Naive thymus-derived CD8-positive, alpha-beta T cell (primary cell): Measurements from ENCODE around the gene ACBD5. TPM values are rescaled to one million over a fixed set of nuclear protein-coding genes. Genes with fewer than 3 reads are reported as not detected.
A peak's percentile ranks its signal among the peaks of the same experiment; 100 is the strongest.
"Not testable (repeated sequence)": the region's sequence is repeated elsewhere in the genome, so short reads cannot be mapped to it uniquely, and the experiment has no call there.

Source experiments
- ATAC-seq, 2 donors: fragments of 150-1000 bp; cut with Tn5 transposase in 1 of 2; sonication (Bioruptor Pico), chemical (Tn5 transposase) in 1 of 2; 1 replicate in 1 of 2; 2 replicates in 1 of 2; pipeline ENCODE4 v1.10.0; 2021; ENCODE audit warnings: mild to moderate bottlenecking in 2 of 2, moderate library complexity in 2 of 2
- POLR2A ChIA-PET: fragments of 350-600 bp; sonication (Branson Sonifier 250); formaldehyde crosslinking; loops from one replicate; lab custom pipeline; 2021; ENCODE audit warnings: antibody characterized with exemption; lab: Charles Lee
- DNase-seq, 10 donors: peaks; one replicate each; pipeline versions ENCODE4 v3.0.0 to v3.0.0-alpha.2; 2020 to 2022
- H3K27ac Mint-ChIP-seq, 10 donors: one replicate each; pipeline ENCODE4 v1.8.0; 2020 to 2022; ENCODE audit warnings: mild to moderate bottlenecking in 10 of 10, mixed read lengths in 10 of 10, moderate library complexity in 4 of 10, inconsistent platforms in 1 of 10
- H3K27me3 Mint-ChIP-seq, 5 donors: one replicate each; pipeline ENCODE4 v1.8.0; 2021 to 2022; ENCODE audit warnings: mixed read lengths in 5 of 5
- H3K36me3 Mint-ChIP-seq, 3 donors: one replicate each; pipeline ENCODE4 v1.8.0; 2020 to 2022; ENCODE audit warnings: mixed read lengths in 3 of 3, mild to moderate bottlenecking in 2 of 3, inconsistent platforms in 1 of 3
- H3K4me1 Mint-ChIP-seq, 4 donors: one replicate each; pipeline ENCODE4 v1.8.0; 2021 to 2022; ENCODE audit warnings: mixed read lengths in 4 of 4
- H3K4me3 Mint-ChIP-seq, 10 donors: one replicate each; pipeline ENCODE4 v1.8.0; 2020 to 2022; ENCODE audit warnings: mild to moderate bottlenecking in 10 of 10, mixed read lengths in 10 of 10, moderate library complexity in 6 of 10, inconsistent platforms in 1 of 10
- H3K9me3 Mint-ChIP-seq, 9 donors: one replicate each; pipeline ENCODE4 v1.8.0; 2020 to 2022; ENCODE audit warnings: mixed read lengths in 9 of 9, mild to moderate bottlenecking in 3 of 9, inconsistent platforms in 1 of 9, moderate library complexity in 1 of 9
- polyA plus RNA-seq, 3 donors: library from polyadenylated mRNA; unstranded; fragments of 300-500 nt; fragmentation: Illumina TruSeq; gene quantifications; one replicate each; pipeline ENCODE4 v1.2.3, GENCODE V29; 2021
- total RNA-seq, 8 experiments: library from RNA in 2 of 8; stranded (reverse) in 2 of 8; gene quantifications; one replicate each; pipeline ENCODE4 v1.2.3 and lab custom pipeline; 2021 to 2026

The ACBD5 gene
- total and polyA plus RNA-seq, 5 experiments from 2014 or later: 7.4 to 23.6 (median 12.1) TPM

DNA sequence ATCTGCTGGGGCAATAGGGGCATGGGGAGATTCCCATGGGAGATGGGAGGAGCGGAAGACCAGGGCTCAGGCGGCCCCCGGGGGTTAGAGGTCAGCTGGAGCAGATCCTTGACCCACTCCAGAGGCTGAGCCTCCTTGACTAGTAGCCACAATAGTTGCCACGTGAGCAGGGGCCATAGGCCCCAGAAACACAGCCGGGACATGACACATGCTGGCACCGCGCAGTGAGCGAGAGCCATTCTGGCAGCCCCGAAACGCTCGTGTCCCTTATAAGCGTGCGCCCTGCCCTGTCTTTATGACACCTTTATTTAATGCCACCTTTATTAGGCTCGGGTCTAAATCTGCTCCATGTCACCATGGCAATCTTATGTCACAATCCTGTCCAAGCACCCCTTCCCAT is 11.0 kb upstream of the ACBD5 start:
- Mint-ChIP-seq H3K4me3 (peak overlapping the region in 6 of 10 donors; percentile 3 to 77 (median 39)), H3K27ac (peak overlapping the region in 4 of 10 donors; percentile 15 to 74 (median 56)), H3K9me3 (peaks cover 0 to 2% (median 0%) of the 10 kb centered on the region in 9 donors), H3K36me3 (peaks cover 0 to 4% (median 0%) of the 10 kb centered on the region in 3 donors), H3K4me1 (peaks cover 0 to 10% (median 8%) of the 10 kb centered on the region in 4 donors), H3K27me3 (no peaks in the 10 kb centered on the region)
- POLR2A ChIA-PET: interaction anchor here (1.5 to 5.4 kb wide), 2 partner anchors 10 to 97 kb away, joined by 5 to 66 read pairs; partner anchors contain the start of genes ACBD5 and YME1L1
- no peak for ATAC-seq
- no peak for DNase-seq

DNA sequence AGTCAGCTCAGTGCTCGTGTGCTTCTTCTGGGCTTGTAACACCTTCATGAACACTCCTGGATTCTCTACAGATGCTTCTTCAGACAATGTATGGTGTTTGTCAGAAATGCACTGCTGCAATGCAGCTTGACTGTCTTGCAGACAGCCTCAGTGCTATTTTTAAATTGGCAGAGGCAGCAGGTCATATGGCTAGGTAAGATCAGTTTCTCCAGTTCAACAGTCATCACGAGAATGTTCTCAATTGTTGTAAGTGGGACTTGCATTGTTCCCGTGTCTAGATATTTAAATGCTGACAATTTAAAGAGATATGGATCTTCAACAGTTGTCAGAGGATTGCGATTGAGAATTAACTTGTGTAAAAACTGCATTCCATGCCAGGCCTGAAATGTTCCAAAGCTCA is 7.6 kb upstream of the ACBD5 start:
- ATAC-seq (no peak), DNase-seq (no peak)
- Mint-ChIP-seq H3K27ac (no peak overlapping the region), H3K36me3 (peaks cover 0 to 6% (median 5%) of the 10 kb centered on the region in 3 donors), H3K4me3 (no peak overlapping the region), H3K4me1 (peaks cover 8 to 12% (median 10%) of the 10 kb centered on the region in 4 donors), H3K27me3 (no peaks in the 10 kb centered on the region), H3K9me3 (peaks cover 0 to 2% (median 0%) of the 10 kb centered on the region in 9 donors)
- POLR2A ChIA-PET: no interaction called here

DNA sequence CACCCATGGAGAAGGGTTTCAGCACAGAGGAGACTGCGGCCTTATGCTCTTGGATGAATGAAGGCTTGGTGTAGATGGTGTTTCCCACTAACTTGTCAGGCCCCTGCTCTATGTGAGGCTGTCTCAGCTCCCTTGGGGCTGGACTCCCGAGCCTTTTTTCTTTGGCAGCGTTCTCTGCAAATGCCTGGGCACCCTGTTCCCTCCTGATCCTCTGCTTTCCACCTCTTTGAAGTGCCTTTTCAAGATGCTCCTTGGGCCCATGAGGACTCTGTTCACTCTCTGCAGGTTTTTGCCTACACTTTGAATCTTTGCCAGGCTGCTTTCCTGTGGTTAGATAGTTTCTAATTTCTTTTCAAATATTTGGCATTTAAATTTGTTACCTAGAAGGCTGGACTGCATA is 6.8 kb upstream of the ACBD5 start:
- DNase-seq (no peak), ATAC-seq (no peak)
- peaks cover 0 to 6% (median 5%) of the 10 kb centered on the region in 3 donors for H3K36me3 Mint-ChIP-seq
- H3K4me1 Mint-ChIP-seq: peaks cover 14 to 17% (median 15%) of the 10 kb centered on the region in 4 donors
- peaks cover 0 to 2% (median 0%) of the 10 kb centered on the region in 9 donors for H3K9me3 Mint-ChIP-seq
- no peak overlapping the region for H3K4me3 Mint-ChIP-seq
- POLR2A ChIA-PET: no interaction called here
- peak overlapping the region in 1 of 10 donors; percentile 22 for H3K27ac Mint-ChIP-seq
- no peaks in the 10 kb centered on the region for H3K27me3 Mint-ChIP-seq

DNA sequence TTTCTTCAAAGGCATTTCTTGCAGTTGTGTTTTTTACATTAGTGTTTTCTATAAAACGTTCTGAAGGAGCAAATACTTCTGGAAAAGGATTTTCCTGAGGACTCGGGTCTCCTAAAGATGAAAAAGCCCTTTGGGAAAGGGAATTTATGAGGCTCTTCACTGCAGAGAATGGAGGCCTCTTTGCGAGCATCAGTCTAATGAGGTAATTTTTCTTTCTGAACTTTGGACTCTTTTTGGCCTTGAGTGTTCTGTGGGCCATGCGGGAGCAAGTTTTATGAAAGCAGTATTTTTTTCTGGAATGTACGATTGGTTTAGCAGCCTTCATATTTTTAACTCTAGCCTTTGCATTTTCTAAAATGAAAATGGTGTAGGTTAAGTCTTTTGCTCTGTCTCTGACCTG is 6.4 kb upstream of the ACBD5 start:
- H3K9me3 Mint-ChIP-seq: peaks cover 0 to 2% (median 0%) of the 10 kb centered on the region in 9 donors
- ATAC-seq (no peak), DNase-seq (no peak)
- H3K36me3 Mint-ChIP-seq: peaks cover 0 to 6% (median 5%) of the 10 kb centered on the region in 3 donors
- POLR2A ChIA-PET: no interaction called here
- no peak overlapping the region for H3K4me3 Mint-ChIP-seq
- H3K27ac Mint-ChIP-seq: no peak overlapping the region
- H3K4me1 Mint-ChIP-seq: peaks cover 14 to 17% (median 15%) of the 10 kb centered on the region in 4 donors
- H3K27me3 Mint-ChIP-seq: no peaks in the 10 kb centered on the region

DNA sequence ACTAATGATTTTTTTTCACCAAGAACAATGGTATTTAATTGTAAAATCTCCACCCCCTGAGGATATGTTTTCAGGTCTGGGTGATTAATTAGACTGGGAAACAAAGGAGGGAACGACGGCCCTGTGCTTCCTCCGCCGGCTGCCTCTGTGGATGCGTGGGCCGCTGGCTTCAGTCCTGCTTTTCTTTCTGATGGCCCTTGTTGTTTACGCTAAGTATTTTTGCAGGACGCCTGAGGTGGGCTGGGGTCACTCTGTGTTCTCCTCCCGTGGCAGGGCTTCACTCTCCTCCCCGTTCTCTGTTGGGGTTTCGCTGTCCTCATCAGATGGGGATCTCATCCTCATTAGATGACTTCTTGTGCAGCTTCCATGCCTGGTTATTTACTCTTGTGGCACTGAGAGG is 5.2 kb upstream of the ACBD5 start:
- ATAC-seq (no peak), DNase-seq (no peak)
- Mint-ChIP-seq H3K9me3 (peaks cover 0 to 2% (median 0%) of the 10 kb centered on the region in 9 donors), H3K27me3 (no peaks in the 10 kb centered on the region), H3K4me1 (peaks cover 19 to 22% (median 22%) of the 10 kb centered on the region in 4 donors), H3K36me3 (peaks cover 0 to 6% (median 5%) of the 10 kb centered on the region in 3 donors), H3K4me3 (no peak overlapping the region), H3K27ac (peak overlapping the region in 1 of 10 donors; percentile 75)
- POLR2A ChIA-PET: no interaction called here

DNA sequence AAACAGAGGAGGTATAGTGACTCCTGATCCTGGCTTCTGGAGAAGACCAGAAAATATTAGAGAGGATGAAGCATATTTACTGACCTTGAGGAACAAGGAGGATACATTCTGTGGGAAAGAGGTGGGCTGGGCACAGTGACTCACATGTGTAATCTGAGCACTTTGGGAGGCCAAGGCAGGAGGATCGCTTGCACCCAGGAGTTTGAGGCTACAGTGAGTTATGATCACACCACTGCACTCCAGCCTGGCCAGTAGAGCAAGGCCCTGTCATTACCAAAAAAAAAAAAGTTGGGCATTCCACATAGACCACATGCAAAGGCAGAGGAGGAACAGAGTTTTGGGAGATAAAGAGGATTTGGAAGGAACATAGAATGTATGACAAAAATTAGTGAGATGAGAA is 4.4 kb upstream of the ACBD5 start:
- no peak overlapping the region for H3K4me3 Mint-ChIP-seq
- ATAC-seq (no peak), DNase-seq (no peak)
- H3K4me1 Mint-ChIP-seq: peaks cover 20 to 27% (median 22%) of the 10 kb centered on the region in 4 donors
- peaks cover 0 to 6% (median 5%) of the 10 kb centered on the region in 3 donors for H3K36me3 Mint-ChIP-seq
- H3K27ac Mint-ChIP-seq: peak overlapping the region in 3 of 10 donors; percentile 13 to 79 (median 20)
- H3K27me3 Mint-ChIP-seq: no peaks in the 10 kb centered on the region
- POLR2A ChIA-PET: no interaction called here
- H3K9me3 Mint-ChIP-seq: peaks cover 0 to 2% (median 0%) of the 10 kb centered on the region in 9 donors

DNA sequence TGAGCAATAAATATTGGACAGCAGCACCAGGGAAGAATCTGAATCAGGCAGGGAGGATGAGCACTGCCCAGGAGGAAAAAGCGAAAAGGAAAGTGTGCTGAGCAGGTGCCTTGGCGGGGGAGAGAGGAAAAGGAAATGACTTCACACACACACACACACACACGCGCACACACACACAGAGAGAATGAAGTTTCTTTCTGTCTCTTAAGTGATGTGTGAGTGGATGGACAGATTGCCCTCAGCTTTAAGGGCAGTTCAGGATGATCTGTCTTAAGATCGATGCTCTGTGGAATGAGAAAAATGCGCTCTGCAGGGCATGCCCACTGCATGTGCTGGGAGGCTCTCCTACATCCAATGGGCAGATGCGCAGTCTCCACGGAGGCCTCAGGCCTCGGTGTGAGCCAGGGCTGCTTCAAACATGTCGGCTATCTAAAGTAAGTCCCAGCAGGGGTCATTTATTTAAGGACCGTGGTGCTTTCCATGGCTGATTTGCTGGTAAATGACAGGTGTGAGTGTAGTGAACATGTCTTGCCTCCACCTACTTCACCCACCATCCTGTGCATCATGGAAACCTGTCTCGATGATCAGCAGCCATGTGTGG is 2.5 kb upstream of the ACBD5 start:
- POLR2A ChIA-PET: interaction anchor here (0.6 to 5.3 kb wide), 12 partner anchors 9 to 1289 kb away, joined by 3 to 66 read pairs (median 4); partner anchors contain the start of genes MASTL, RAB18 and YME1L1
- Mint-ChIP-seq H3K9me3 (no peaks in the 10 kb centered on the region), H3K27ac (peak overlapping the region; percentile 95 to 100 (median 99)), H3K27me3 (no peaks in the 10 kb centered on the region), H3K4me3 (peak overlapping the region; percentile 81 to 99 (median 98)), H3K36me3 (peaks cover 0 to 6% (median 2%) of the 10 kb centered on the region in 3 donors), H3K4me1 (peaks cover 19 to 39% (median 33%) of the 10 kb centered on the region in 4 donors)
- peak; percentile 41 to 88 (median 70) for DNase-seq
- ATAC-seq: peak; percentile 36 to 68

DNA sequence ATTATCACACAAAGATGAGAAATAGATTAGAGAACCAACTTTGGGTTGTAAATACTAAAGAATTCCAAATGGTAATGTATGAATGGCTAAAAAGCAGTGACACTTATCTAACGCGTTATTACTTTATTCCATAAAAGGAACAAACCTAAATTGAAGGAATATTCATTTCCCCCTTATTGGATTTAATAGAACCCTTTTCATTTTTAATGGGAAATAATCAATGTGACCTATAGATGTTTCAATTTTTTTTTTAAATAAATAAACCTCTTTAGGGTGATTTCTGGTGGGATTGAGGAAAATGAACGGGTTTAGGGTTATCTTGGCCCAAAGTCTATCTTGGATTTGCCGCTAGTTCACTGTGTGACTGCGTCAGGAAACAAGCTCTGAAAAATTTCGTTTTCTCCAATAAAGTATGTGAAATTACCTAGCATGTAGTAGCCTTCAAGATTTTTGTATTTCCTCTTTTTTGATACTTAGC is 1.9 kb upstream of the ACBD5 start:
- ATAC-seq (peak; percentile 3 to 20), DNase-seq (no peak)
- Mint-ChIP-seq H3K4me3 (peak overlapping the region; percentile 81 to 99 (median 98)), H3K27me3 (no peaks in the 10 kb centered on the region), H3K4me1 (peaks cover 19 to 42% (median 34%) of the 10 kb centered on the region in 4 donors), H3K27ac (peak overlapping the region; percentile 95 to 100 (median 99)), H3K9me3 (no peaks in the 10 kb centered on the region), H3K36me3 (peaks cover 0 to 6% (median 2%) of the 10 kb centered on the region in 3 donors)
- POLR2A ChIA-PET: interaction anchor here (0.5 to 5.3 kb wide), 13 partner anchors 9 to 1290 kb away, joined by 3 to 66 read pairs (median 4); partner anchors contain the start of genes MASTL, RAB18 and YME1L1

DNA sequence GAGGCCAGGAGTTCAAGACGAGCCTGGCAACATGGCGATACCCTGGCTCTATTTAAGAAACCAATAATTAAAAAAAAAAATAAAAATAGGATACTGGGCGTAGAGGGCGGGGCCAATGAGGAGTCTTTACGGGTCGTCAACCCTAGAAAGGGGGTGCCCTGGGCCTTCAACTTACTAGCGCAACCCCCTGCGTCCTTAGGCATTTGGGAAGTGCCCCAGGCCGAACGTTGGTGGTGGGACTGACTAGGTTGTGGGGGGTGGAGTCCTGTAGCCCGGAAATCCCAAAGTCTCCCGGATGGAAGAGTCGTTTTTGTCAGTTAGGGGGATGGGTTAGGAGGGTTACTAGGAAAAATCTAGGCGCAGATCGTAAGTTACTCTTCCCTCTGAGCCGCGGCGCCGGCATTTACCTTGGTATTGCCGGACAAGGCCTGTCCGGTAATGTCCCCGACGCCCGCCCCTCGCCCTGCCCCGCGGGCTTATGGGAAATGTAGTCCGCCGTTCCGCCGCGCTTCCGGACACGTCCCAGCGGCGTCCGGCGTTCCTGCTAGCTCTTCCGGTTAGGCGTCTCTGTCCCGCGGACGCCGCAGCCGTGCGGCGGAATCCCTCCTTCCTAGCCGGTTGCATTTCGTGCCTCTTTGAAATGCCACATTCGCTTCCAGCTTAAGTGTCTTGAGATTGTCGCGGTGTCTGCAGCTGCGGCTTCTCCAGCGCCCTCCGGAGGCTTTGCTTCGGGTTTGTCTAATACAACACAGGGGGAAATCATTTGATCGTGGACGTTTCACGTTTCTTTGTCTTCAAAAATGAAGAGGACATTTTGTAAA is 1.3 kb upstream of the ACBD5 start:
- no peaks in the 10 kb centered on the region for H3K9me3 Mint-ChIP-seq
- peak overlapping the region; percentile 95 to 100 (median 99) for H3K27ac Mint-ChIP-seq
- H3K36me3 Mint-ChIP-seq: peaks cover 0 to 6% (median 2%) of the 10 kb centered on the region in 3 donors
- peak; percentile 75 to 91 (median 84) for DNase-seq
- H3K4me1 Mint-ChIP-seq: peaks cover 19 to 48% (median 34%) of the 10 kb centered on the region in 4 donors
- ATAC-seq: peak; percentile 57 to 64
- POLR2A ChIA-PET: interaction anchor here (0.5 to 5.3 kb wide), 13 partner anchors 10 to 1290 kb away, joined by 3 to 66 read pairs (median 4); partner anchors contain the start of genes MASTL, RAB18 and YME1L1
- H3K4me3 Mint-ChIP-seq: peak overlapping the region; percentile 81 to 99 (median 98)
- H3K27me3 Mint-ChIP-seq: no peaks in the 10 kb centered on the region

DNA sequence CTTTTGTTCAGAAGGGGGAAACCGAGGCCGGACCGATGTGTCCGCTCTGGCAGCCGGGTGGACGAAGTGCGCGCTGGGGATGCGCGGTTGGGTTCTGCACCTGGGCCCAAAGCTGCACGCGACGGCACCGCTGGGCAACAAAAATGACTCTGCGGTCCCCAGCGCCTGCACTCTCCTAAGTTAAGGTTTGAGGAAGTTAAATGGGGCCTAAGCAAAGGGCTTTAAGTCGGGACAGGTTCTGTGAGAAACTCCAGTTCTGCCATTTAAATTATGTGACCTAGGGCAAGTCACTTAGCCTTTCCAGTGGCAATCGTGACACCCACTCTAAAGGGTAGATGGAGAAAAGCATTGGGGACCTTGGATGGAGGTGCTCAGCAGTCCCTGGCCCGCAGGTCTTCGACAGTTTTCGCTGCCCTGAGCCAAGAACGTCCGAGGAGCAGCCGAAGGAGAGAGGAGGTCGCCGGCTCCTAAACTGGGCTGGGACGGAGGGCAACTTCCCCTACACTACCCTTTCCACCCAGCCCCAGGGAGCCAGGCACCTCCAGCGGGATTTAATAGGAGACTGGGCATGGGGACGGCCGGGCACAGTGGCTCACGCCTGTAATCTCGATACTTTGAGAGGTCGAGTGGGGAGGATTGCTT is 534 bp upstream of the ACBD5 start:
- Mint-ChIP-seq H3K4me1 (peaks cover 19 to 52% (median 36%) of the 10 kb centered on the region in 4 donors), H3K9me3 (no peaks in the 10 kb centered on the region), H3K4me3 (peak overlapping the region; percentile 81 to 99 (median 98)), H3K27me3 (no peaks in the 10 kb centered on the region), H3K27ac (peak overlapping the region; percentile 95 to 100 (median 99)), H3K36me3 (peaks cover 0 to 6% (median 1%) of the 10 kb centered on the region in 3 donors)
- ATAC-seq (peak; percentile 8 to 33), DNase-seq (peak in 8 of 10 donors; percentile 29 to 73 (median 46))
- POLR2A ChIA-PET: interaction anchor here (0.6 to 5.3 kb wide), 6 partner anchors 11 to 1129 kb away, joined by 3 to 66 read pairs (median 5); partner anchors contain the start of genes RAB18 and YME1L1

DNA sequence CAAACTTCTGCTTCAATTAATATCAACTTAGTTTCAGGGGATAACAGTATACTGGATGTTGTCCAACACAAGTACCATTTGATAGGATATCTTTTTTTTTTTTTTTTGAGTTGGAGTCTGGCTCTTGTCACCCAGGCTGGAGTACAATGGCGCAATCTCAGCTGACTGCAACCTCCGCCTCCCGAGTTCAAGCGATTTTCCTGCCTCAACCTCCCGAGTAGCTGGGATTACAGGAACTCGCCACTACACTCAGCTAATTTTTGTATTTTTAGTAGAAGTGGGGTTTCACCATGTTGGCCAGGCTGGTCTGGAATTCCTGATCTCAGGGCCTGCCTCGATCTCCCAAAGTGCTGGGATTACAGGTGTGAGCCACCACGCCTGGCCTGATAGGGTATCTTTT is 3.1 kb downstream of the ACBD5 start:
- H3K9me3 Mint-ChIP-seq, ATAC-seq, DNase-seq, POLR2A ChIA-PET, H3K27me3 Mint-ChIP-seq, H3K27ac Mint-ChIP-seq: not testable (repeated sequence)
- Mint-ChIP-seq H3K4me1 (peaks cover 7 to 40% (median 24%) of the 10 kb centered on the region in 4 donors), H3K36me3 (peaks cover 0 to 16% (median 5%) of the 10 kb centered on the region in 3 donors), H3K4me3 (peak overlapping the region in 2 of 10 donors; percentile 14)
